NCI-H460 (cell line): ENCODE measurements around the gene HS3ST3B1. TPM values are rescaled to one million over a fixed set of nuclear protein-coding genes. Genes with fewer than 3 reads are reported as not detected.

Source experiments
- DNase-seq: peaks from one replicate; pipeline ENCODE4 v3.0.0-alpha.2; 2016; ENCODE audit warnings: low read depth; ENCODE audit errors: extremely low read depth
- total RNA-seq: library from RNA; depleted of rRNA; stranded (reverse); fragments of >200 nt; shearing (Covaris generic); gene quantifications from 2 replicates; pipeline ENCODE4 v1.2.3, GENCODE V29; 2014

HS3ST3B1 gene
- total RNA-seq, 1 experiment from 2014 or later: 11.5 TPM

DNA sequence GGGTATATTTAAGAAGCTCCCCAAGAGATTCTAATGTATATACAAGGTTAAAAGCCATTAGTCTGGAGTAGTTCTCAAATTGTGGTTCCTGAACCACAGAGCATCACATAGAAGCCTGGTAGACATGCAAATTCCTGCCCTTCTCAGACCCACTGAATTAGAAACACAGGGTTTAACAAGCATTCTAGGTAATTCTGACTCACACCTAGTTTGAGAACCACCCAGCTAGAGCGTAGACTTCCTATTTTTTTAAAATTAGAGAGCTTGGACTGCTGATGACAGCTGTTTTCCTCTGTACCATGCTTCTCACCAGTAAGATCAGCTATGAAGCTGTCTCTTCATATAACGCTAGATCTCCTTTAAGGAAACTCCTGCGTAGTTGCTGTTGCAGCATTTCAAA lies 50.6 kb downstream of the HS3ST3B1 start:
- DNase-seq: no peak

DNA sequence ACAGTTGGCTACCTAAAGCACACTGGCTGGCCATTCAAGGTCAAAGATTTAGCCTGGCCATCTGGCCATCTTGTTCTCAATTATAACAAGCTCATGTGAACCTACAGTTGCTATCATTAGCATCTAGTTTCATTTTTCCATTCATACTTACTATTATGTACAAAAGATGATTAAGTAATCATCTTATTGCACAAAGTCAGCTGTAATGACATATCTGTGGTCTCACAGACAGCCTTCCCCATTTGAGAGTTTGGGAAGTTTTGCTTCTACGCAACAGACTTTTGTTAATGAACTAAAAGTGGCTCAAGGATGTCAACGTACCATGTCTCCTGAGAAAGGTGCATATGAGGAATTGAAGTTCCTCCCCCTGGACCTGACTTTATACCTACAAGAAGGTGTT lies 51.3 kb downstream of the HS3ST3B1 start:
- no peak for DNase-seq

DNA sequence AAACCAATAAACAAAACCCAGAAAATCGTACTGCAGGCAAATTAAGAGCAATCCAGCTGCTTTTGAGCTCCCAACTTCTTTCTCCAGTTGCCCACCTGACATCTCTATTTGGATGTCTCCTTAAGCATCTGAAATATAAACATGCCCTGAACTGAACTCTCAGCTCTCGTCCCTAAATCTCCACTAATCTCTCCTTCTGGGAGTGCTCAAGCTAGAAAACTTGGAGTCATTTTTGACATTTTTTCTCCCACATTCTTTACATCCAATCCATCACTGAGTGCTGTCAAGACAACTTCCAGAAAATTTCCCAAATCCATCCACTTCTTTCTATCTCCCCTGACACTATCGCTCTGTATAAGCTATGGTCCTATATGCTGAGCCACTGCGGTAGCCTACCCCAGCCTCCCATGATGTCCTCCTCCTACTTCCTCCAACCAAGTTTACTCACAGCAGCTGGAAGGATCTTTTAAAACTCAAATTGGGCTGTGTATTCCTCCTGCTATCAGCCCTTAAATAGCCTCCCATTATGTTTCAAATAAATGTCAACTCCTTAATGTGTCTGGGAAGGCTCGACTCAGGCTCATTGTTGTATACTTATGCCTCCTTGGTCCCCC lies 53.1 kb downstream of the HS3ST3B1 start:
- no peak for DNase-seq

DNA sequence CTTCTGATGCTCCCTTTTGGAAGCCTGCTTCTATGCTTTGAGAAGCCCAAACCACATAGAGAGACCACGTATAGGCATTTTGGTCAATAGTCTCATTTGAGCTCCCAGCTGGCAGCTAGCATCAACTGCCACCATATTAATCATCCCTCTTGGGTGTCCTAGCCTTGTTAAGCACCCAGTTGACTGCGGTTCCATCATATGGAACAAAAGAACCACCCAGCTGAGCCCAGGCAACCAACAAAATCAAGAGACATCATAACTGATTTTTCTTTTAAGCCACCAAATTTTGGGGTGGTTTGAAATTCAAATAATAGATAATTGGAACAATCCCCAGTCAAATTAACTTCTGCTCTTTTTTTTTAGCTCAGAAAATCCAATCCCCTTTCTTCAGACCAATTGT lies 53.9 kb downstream of the HS3ST3B1 start:
- DNase-seq: no peak

DNA sequence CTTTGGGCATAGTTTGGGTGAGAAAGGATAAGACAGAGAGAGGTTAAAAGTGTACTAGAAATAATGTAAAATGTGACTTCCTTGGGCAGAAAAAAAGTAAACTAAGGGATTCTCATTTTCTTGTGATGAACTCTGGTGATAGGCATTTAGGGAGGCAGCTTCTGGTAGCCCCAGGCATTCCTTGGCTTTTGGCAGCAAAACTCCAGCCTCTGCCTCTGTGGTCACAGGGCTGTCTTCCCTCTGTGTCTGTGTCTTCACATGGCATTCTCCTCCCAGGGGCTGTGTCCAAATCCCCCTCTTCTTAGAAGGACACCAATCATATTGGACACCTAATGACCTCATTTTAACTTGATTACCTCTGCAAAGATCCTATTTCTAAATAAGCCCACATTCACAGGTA lies 54.7 kb downstream of the HS3ST3B1 start:
- DNase-seq: no peak

DNA sequence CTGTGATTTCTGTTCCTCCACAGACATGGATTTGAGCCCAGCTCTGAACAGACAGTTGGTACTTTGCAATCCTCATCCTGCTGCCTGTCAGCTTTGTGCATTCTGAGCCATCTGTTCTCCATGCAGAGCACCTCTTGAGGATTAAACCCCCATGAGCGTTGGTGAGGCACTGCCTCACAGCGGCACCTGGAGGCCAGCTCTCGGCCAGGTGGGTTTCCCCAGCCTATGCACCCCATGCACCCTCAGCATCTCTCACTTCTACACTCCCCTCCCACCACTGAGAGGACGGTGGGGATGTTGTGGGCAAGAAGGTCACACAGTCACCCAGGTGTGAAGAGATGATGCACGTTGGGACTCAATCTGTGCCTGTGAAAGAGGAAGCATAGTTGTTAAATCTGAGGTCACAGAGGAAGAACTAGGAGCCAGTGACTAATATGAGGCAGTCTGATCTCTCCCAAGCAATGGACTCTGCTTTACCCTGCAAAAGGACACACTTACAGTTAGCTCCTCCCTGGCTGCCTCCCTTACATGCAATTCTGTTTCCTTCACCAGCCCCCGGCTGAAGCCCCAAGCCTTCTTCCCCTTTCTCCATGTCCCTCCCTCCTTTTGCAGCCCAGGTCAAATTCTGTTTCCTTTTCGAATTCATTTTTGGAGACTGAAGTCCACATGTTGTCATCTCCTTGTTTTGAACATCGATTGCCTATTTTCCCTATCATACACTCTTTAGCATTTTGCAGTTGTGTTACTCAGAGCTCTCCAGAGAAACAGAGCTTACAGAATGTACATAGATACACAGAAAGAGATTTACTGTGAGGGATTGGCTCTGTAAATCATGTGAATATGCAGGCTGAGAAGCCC lies 58.5 kb downstream of the HS3ST3B1 start:
- no peak for DNase-seq

DNA sequence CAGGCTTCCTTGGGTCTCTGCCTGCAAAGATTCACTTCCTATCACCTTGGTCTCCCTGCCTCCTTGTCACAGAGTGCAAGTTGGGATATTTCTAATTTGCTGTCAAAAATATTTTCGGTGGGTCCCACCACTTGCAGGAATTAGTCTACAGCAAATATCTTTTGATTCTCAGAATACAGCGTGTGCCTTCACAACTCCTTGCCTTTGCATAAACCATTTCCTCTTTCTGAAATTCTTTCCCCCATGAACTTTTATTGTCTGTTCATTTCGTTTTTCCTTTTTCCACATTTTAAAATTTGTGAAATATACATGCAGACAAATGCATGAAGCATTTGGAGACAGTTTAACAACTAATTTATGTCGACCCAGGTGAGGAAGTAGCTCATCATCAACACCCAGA lies 60.0 kb downstream of the HS3ST3B1 start:
- DNase-seq: no peak

DNA sequence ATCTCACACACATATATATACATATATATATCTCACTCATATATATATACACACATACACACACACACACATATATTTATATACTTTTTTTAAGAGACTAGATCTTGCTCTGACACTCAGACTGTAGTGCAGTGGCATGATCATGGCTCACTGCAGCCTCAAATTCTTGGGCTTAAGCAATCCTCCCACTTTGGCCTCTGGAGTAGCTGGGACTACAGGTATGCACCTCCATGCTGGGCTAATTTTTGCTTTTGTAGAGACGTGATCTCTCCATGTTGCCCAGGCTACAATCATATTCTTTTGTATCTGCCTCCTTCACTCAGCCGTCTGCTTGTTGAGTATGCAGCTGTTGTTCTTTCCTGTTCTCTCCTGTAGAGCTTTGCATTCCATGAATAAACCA lies 60.6 kb downstream of the HS3ST3B1 start:
- no peak for DNase-seq

DNA sequence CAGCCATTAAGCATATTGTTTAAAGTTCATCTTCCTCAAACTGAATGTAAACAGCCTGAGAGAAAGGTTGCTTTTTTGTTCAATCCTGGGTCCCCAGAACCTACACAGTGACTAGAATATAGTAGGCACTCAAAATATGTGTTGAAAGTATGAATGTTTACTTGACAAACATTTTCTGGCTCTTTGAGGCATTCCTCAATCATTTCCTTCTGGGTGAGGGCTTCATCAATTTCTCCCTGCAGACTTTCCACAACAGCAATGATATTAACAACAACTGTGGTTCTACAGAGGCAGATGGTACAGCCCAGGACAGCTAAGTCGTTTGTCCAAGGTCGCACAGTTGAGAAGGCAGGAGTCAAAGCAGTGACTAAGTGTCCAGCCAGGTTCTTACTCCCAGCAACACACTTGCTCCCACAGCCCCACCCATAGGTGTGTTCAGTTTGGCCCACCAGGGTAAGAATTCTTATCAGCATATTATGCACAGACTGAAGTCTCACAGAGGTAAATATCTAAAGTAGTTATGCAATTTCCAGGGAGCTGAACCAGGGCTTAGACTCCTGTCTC lies 61.1 kb downstream of the HS3ST3B1 start:
- no peak for DNase-seq

DNA sequence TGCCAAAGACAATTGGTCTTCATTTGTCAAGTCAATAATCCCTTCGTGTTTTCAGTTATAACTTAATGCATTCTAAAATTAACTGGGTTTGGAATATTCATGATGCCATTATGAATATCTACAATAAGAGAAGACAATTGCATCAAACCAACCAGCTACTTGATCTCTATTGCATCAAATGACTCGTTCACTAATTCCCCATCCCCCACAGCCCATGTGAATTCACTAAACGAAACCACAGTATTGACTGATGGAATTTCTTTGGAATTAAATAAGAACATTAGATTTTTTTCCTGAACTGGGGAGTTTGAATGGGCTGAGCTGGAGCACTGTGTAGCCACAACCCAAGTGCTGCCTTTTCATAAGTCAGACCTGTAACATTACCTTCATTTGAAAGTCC lies 65.3 kb downstream of the HS3ST3B1 start:
- no peak for DNase-seq

DNA sequence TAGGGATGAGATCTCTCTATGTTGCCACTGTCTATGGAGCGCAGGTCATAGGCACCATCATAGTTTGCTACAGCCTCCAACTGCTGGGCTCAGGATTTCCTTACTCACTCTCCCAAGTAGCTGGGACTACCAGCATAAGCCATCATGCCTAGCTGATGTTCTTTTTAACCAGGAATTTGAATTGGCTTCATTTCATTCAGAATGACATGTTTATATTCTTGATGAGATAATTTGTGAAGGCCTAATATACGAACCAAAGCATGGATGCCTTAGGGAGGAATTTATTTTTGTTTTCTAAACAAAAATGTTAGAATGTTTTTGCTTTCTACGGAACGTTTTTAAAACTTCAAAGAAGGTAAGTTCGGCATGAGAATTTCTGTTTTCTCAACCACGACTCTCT lies 71.6 kb downstream of the HS3ST3B1 start:
- DNase-seq: no peak

DNA sequence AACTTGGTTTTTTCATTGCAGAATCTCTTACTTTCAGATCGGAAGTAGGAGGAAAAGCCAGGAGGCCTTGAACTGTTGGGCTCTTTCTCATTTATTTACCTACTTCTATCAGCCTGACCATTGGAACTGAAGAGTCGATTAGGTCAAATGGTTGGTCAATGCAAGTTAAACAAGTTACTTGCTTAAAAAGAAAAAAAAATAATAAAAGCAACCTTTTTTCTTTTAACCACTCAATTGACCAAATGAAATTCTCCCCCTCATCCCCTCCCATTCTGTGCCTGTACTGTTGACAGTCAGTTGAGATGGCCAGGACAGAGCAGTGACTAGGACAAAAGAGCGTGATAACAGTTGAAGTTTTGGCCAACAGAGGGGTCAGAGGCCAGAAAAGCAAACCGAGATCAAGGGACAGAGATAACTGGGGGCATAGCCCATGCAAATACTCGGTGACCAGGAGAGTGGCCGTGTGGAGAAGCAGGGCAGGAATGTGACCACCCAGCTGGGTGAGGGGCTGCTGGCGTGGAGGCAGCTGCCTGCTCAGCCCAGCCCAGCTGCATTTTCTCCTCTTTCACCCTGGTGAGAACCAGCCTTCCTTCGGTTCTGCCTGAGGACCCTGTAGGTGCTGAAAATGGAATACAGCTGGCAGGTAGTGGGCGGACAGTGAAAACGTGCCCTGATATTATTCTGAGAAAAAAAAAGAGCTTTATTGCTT lies 72.2 kb downstream of the HS3ST3B1 start:
- no peak for DNase-seq

DNA sequence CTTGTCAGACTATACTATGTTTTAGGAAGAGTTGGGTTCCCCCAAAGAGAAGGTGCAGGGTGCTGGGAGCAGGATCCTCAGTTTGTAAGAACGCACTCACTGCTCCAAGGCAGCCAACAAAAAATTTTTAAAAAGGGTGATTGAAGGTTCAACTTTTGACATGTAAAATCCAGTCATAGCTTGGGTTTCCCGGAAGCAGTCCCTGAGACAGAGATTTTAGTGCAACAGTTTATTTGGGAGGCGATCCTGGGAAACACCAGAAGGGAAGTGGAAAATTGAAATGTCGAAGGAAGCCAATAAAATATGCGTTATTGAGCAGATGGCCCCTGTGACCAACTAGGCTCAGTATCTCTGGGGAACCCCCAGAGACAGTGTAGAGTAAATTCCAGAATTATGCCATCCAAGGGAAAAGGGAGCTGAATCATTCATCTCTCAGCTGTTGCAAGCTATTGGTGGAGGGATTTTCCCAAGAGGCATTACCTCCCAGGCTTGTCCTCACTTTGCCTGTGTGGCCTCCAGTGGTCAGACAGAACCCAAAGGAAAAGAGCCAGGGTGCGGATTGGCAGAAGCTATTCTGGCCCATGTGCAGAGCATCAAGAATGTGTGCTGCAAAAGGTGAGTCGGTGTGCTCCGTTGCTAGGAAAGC lies 72.9 kb downstream of the HS3ST3B1 start:
- DNase-seq: no peak

DNA sequence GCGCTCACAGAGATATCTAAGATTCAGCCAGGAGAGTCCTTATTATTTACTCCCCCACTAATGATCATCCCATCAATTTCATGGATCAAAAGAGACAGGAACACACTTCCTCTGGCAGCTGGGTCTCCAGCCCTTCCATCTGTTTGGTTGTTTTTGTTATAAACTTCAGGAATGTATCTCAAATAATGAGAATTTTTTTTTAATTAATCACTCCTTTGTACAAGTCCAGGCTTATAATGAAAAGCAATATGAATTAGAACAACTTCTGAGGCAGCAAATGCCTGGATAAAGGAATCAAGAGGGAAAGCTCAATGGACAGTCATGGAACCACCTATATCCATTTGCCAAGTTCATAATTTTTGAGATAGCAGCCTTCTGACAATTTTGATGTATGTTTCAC lies 73.4 kb downstream of the HS3ST3B1 start:
- no peak for DNase-seq

DNA sequence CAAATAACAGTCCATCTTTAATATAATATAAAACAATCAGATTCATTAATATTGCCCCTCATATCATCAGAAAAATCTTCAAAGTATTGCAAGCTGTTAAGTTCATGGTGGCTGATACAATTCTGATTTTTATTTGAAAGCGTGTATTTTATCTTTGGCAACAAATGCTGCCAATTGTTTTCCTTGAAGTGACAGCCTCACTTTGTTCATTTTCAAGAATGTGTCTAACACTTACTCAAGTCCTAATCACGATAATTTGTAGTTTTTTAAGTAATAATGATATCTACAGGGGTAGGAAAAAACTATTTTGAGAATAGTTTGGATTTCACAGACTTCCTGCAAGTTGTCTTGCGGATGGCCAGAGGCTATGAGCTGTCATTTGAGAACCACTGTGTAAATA lies 75.8 kb downstream of the HS3ST3B1 start:
- no peak for DNase-seq

DNA sequence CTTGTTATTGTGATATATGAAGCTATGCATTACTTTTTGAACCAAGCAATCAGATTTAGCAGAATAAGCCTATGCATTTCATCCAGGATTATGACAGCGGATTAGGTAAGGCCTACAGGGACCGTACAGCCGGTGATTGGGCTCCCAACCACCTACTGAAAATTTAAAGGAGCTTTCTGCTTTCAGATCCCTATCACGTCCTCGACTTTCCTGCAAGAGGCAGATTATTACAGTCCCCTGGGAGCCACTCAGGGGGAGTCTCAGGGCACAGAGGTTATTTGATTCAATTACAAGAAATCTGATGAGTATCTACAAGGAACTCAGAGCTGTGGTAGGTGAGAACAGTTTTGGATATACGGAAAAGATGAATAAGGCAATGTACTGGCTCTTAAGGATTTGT lies 80.7 kb downstream of the HS3ST3B1 start:
- DNase-seq: no peak

DNA sequence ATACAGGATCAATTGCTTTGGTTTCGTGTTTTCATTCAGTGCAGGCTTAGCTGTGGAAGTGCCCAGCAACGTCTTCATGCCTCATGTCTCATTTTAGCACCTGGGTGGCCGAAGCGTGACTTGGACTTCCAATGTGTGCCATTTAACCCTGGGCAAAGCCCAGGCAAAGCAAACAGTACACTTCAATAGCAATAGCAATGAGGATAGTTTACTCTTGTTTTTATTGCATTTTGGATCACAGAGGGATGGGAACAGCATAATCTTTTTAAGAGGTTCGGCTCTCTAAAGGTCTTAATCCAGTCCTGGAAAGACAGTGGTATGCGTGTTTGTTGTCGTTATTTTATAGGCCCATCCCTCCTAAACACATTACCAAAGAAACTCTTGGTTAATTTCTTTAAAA lies 86.2 kb downstream of the HS3ST3B1 start:
- no peak for DNase-seq

DNA sequence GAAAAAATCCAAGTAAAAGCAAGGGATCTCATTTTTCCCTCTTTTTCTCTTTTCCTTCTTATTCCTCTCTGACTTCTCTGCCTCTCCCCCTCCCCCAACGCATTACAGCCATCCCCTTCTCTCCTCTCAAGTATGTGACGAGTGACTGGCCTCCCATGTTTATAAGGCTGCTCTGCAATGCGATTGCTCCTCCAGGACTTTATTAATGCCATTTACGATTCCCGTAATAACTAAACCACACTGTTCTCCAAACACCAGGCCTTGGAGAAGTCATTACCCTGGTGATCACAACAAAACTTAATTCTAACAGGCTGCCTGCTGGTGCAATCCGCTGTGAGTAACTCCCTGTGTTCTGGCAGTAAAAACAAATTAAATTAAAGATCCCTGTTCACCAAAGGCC lies 88.8 kb downstream of the HS3ST3B1 start:
- DNase-seq: no peak

DNA sequence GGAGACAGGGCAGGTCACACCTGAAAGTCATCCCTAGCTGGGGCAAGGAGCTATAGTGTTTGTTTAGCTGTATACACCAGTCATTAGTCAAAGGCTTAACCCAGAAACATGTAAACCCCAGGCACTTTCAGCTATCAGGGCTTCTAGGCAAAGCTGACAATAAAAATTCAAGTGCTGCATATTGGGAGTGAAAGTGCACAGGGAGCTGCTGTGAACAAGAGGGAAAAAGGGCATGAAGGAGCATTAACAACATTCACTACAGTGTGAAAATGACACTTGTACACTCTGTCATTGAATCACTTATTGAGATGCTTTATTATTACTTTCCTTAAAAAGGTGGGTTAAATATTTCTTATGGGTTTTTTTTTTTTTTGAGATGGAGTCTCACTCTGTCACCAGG lies 92.8 kb downstream of the HS3ST3B1 start:
- no peak for DNase-seq

DNA sequence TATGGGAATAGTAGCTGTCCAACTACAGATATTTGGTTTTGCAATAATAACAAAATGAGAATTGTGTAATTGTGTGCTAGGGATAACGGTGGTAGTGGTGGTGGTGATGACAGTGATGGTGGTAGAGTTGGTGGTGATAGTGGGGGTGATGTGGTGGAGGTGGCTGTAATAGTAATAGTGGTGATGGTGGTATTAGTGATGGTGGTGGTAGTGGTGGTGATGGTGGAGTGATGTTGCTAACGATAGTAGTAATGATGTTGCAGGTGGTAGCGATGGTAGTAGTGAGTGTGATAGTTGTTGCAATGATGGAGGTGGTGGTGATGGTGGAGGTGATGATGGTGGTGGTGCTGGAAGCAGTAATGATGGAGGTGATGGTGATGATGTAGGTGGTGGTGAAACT lies 94.4 kb downstream of the HS3ST3B1 start:
- DNase-seq: no peak

DNA sequence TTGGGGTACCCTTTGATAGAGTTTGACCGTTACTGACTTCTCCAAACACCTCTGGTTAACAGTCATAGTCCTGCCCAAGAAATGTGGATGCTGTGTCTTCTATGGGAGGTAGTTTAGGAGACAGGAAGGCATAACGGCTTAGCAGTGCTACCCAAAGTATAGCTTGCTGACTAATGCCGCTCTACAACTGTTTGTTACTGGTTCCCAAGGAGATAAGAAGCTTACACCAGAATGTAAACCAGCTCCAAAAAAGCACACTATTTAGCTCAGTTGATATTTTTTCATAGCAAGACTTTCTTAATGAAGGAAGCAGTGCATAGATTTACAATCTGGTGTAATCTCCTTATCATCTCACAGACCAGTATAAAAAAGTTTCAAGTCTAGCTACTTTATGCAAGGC lies 95.7 kb downstream of the HS3ST3B1 start:
- DNase-seq: no peak
